Lung microvascular endothelial cell (primary cell): ENCODE data around the gene DIAPH3. TPM values are rescaled to one million over a fixed set of nuclear protein-coding genes. Genes with fewer than 3 reads are reported as not detected.
A peak's percentile ranks its signal among the peaks of the same experiment; 100 is the strongest.

ENCODE experiments used
- DNase-seq, 2 donors: peaks; one replicate each; pipeline versions ENCODE4 v3.0.0 to v3.0.0-alpha.2; 2010; ENCODE audit warnings: low read depth in 2 of 2
- total RNA-seq: library from RNA; depleted of rRNA; stranded (reverse); fragments of >200 nt; gene quantifications from 2 replicates; pipeline ENCODE4 v1.2.1, GENCODE V29; 2014

The DIAPH3 gene
- total RNA-seq, 1 donor from 2014 or later, result 3.0 TPM

DNA sequence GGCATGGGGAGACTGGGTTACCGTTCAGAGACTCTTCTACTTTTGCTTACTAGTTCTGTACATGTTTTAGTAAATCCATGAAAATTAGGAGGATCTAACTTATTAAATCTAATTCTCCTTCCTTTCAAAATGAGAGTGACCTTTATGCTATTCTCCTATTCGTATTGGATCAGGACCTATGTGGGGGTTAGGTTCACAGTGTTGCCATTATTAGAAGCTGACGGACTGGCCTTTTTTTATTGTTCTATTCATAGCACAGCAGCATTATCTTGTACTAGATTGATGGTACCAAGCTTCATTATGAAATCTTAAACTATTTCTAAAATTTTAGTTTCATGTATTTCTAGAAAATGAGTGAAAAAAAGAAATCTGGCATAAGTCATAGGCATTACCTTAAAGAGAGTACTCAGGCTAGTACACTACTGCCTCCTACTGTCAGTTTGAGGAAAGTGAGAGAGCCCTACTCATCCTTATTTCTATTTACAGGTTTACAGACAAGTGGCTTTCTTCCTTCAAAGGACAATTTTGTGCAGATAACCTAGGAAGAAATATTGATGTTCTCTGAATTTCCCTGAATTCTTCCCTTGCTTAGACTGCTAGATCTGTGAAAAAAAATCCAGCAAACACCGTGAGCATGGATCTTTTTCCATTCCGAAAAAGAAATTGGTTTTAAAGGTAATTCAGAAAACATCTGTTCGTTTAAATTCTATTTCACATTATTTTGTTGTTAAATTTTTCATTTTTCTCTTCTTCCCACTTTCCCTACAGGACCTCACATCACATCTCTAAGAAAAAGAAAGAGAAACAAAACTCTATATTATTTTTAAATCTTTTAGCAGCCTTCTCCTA, 485.5 kb downstream of the DIAPH3 start:
- peak; percentile 80 to 87 for DNase-seq

DNA sequence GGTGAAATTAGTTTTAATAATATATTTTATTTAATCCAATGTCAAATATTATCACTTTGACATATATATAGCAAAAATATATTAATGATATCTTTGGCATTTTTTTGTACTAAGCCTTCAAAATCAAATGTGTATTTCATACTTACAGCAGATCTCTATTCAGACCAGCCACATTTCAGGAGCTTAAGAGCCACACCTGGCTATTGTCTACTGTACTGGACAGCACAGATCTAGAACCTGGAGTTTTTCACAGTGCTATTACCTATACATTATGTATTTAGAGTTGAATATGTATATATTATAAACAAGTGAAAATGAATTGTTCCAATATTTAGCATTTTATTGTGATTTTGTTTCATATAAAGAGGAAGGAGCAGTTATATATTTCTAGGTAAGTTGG, 486.3 kb downstream of the DIAPH3 start:
- peak in 1 of 2 donors; percentile 8 for DNase-seq

DNA sequence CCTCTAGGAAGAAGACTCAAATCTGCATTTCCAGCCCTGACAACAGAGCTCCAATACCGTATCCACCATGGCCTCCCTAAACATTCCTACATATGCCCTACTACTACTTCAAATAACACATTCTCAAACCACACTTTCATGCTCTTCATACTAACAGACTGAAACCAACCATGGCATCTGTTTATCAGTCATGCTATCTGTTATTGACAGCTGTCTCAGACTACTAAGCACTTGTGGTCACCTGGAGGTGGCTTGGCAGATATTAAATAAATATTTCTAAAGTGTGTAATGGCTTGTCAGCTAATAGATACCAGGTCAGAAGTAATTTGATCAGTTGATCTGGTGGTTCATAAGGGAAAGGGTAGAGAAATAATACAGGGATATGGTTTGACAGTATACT, 489.1 kb downstream of the DIAPH3 start:
- no peak for DNase-seq

DNA sequence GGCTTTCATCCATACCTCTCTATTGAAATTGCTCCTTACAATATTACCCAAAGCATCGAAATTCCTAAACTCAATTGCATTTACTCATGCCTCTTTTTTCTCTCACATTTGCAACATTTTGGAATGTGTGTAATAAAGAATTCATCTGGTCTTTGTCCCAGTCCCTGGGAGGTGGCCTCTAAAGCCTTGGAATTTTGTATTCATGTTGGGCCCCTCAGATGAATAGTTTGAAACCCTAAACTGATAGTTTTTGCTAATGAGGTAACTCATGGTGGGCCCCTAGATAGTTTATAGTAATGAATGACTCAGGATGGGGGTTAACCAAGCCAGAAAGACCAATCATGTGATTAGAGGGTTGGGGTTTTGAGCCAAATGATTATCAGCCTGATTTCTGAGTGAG, 490.4 kb downstream of the DIAPH3 start:
- DNase-seq, result no peak

DNA sequence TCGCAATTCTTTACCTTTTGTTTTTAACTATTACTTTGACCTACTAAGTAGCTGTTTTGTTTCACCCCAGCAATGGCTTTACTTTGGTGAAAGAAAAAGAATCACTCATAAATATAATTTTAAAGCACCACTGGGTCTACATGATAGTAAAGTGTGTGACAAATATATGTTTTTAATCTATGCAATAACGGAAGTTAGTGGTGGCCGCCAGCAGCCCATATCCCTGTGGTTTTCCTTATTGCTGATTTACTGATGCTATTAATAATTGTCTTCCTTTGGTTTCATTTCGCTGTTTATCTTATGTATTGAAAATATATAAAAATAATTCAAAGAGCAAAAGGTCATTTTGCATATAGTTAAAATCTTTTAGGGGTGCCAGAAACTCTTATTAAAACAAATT, 491.3 kb downstream of the DIAPH3 start:
- no peak for DNase-seq

DNA sequence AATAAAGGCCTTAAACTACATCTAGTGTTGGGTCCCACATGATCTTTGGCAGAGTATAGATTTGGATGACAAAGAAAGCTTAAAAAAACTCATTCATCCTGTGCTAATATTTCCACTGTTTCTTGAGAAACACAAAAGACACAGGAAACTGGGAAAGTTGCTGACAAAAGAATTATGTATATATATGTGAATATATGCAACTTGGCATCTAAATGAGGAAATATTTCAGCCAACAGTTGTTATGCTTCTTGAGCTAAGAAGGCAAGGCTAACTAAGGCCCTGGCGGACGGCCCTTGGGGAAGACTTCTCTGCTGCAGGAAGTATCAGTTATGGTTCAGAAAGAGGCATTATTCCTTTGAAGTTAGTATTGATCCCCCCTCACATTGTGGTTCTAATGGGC, 491.8 kb downstream of the DIAPH3 start:
- peak in 1 of 2 donors; percentile 22 for DNase-seq

DNA sequence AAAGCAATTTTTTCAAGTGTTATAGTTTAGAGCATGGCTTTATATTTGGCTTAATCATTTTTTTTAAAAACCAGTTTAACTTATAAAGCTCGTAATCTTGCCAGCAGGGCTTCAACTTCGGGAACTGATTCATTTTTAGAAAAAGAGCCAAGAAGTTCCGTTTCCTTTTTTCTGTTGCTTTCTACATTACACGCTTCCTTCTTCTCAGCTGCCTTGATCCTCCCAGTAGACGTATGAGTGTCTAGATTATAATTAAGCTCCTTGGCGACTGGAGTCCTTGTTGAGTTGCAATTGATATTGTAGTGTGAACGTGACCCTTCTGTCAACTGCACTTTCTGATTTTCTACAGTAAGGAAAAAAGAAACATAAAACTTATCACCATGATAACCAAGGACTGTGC, 497.2 kb downstream of the DIAPH3 start:
- peak in 1 of 2 donors; percentile 93 for DNase-seq

DNA sequence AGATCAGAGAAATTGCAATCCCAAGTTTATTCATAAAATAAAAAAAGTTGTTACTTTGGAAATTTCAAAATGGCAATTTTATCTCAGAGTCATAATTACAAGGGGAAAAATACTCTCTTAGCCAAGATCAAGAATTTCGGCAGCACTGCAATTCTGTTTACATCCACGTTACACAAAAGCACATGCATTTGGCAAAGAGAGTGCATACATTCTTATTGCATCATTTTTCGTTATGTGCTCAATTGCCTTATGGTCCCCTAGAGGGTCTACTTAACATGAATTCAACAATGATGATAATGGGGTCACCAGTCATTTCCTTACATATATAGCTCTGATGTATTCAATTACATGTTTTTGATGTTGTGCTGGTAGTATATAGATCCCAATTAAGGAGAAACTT, 498.0 kb downstream of the DIAPH3 start:
- DNase-seq, result no peak

DNA sequence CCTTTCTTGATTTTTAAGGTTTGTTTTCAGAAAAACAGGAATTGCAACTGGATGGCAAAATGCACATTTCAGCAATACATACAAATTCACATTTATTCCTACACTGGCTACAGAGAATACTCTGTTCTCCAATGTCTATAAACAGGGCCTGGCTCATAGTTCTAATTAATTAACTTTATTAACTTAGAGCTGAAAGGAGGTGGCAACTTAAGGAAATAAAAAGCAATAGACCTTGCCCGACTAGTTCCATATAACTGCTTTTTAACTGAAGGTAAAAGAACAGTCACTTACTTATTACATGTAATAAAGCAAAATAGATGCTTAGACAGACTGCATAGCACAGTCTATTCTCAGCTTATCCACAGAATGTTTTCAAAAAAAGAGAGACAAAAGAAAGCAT, 498.5 kb downstream of the DIAPH3 start:
- DNase-seq, result no peak

DNA sequence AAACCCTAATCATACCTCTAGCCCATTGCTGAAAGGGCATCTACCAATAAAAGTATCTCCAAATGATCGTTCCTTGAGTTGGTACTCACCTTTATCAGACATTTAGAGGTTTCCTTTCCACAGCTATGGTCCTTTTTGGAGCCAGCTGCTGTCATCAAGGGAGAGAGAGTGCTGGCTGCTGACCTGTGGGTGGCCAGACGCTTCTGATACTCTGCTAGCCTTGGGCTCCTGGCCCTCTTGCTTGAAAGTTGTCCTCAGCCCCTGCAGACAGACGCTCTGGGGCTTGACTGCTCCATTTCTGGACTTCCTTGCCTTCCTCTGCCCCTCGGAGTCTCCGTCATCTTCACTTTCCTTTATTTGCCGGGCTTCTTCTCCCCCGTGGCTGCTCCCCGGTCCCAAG, 499.1 kb downstream of the DIAPH3 start:
- DNase-seq, result no peak

DNA sequence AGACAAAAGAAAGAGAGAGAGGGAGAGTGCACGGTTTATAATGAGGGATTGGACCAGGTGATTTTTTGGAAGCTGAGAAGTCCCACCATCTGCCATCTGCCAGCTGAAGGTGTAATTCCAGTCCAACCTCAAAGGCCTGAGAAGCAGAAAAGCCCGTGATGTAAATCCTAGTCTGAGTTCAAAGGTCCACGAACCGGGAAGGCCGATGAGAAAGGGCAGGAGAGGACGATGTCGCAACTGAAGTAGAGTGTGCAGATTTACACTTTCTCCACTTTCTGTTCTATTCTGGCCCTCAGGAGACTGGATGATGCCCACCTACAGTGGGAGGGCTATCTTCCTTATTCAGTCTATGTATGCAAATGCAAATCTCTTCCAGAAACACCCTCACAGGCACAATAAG, 500.0 kb downstream of the DIAPH3 start:
- DNase-seq, result no peak

DNA sequence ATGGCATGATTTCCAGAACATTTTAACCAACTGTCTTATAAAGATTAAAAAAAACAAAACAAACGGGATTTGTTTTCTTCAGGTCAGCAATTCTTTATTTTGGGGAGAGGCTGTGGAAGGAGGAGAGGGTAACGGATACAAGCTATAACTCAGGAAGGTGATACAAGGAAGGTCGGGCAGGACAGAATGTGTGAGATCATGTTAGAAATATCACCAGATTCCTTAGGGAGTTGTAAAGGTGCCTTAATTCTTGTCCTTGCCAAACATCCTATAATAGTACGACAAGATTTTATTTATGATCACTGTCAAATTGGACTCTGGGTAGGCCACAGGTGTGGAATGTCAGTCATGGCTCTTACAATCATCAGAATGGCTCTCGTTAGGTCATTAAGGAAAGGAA, 503.1 kb downstream of the DIAPH3 start:
- no peak for DNase-seq

DNA sequence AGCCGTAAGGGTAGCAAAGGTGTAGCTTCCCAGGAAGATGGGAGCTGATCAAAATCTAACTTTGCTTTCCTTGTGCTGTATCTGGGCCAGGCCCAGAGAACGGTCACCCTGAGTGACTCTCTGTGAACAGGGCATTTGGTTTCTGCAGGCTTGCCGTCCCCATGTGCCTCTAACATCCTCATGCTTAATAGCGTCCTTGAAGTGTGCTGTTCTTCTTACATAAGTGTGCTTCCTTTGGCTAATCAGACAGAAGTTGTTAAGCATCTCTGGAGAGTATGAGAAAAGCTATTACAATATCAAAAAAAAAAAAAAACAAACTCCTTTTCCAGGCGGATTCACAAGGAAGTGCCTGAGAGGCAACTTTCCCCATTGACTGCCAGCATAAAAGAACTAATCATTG, 503.7 kb downstream of the DIAPH3 start:
- DNase-seq, result no peak

DNA sequence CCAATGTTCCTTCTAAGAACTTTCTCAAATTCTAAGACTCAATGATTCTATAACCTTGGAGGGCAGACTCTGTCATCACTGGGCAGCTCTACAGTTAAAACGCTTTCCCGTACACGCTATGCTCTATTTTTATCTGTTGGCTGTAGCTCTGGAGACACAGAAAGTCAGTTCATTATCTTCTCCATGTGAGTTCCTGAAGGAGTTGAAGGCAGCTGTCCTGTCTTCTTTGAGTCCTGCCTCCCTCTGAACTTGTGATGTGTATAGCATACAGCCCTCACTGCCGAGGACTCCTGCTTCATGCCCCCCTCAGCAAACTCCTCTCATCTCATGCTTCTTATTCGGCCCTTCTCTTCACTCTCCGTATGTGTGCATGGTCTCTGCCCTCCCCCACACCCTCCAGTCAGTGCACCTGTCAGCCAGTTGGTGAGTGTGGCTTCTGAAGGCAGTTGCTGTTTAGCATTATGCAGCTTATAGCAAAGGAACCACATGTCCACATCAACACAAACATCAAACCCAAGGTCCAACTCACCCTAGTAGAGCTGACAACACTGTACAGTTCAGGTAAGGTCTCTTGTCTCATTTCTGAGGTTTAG, 504.9 kb downstream of the DIAPH3 start:
- DNase-seq, result no peak

DNA sequence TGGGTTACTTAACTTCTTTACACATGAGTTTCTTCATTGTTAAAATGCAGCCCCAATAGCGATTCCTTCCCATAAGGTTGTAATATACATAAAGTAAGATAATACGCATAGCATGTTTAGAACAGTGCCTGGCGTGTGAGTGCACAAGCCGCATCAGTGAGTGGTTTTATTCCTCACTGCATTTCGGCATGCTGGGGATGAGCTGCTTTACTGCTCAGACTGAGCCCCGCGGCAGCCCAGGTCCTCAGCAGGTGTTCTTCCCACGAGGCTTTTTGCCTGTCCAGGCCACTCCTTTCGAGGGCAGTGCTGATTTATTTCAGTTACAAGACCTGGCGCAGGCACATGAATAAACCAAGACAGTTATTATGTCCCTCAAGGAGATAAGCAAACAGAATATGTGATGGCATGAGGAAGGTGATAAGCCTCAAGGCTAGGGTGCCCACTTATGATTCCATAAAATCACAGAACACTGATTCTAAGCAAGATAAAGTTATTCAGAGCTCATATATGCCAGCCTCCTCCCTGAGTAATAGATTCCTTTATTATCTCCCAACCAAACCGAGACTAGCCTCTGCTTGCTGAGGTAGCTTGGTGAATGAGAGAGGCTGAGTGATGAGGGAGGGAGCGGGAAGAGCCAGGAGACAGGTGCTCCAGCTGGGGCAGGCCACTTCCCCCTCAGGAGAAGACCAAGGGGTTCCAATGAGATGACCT, 505.5 kb downstream of the DIAPH3 start:
- no peak for DNase-seq

DNA sequence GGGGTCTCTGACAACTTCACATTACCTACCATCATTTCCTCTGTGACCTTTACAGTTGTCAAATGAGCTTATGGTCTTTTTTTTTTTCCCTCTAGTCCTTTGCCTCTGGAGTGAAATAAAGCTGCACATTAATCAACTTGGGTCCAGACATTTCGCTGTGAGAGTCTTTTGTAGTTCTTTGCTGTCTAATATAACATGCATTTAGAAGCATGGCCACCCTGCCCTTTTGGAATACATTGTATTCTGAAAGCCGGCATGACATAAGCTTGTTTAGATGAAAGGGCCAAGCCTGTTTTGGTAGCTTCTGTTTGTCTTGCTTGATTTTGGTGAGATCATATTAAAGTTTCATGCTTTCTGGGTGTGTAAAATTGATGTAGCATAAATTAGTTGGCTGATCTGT, 509.8 kb downstream of the DIAPH3 start:
- DNase-seq, result no peak

DNA sequence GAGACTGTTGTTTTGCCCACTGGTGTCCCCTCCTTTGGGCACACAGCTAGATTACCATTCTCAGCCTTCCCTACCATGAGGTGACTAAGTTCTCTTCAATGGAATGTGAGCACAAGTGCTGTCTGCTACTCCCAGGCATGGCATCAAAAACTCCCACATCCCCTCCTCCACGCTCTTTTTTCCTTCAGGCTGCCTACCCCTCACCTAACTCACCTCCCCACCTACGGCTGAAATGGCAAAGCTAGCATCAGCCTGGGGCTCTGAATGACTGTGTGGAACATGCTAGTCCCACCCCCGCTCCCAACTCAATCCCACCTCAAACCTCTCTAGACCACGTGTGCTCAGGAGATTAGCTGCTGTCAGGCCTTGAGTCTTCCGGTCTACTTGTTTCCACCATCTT, 512.2 kb downstream of the DIAPH3 start:
- no peak for DNase-seq

DNA sequence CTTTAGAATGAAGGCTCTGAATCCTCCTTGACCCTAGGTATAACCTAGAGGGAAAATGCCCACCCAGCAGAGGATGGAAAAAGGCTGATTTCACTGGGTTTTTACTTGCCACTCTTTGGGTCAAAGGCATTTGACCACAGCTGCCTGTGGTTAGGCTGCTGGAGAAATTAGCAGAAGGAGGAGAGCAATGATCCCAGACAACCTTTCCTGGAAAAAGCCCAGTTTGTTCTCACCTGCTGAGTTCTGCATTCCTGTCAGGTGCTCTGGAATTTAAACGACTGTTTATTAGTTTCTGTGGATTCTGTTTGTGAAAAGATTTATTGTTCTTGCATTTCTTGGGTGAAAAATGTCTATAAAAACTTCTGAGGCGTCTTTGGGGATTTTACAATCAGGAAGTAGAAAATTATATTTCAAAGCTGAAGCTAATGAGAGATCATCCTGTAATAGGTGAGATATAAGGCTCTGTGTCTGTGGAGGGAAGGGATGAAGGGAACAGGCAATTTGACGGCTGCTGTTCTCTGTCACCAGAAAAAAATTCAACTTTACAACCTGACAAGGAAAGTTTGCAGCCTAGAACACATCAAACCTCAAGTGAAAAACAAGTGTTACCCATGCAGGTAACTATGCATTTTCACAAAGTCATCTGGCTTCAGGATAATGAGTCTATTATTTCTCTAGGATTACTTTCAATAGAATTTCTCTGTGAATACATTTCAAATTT, 519.7 kb downstream of the DIAPH3 start:
- no peak for DNase-seq

DNA sequence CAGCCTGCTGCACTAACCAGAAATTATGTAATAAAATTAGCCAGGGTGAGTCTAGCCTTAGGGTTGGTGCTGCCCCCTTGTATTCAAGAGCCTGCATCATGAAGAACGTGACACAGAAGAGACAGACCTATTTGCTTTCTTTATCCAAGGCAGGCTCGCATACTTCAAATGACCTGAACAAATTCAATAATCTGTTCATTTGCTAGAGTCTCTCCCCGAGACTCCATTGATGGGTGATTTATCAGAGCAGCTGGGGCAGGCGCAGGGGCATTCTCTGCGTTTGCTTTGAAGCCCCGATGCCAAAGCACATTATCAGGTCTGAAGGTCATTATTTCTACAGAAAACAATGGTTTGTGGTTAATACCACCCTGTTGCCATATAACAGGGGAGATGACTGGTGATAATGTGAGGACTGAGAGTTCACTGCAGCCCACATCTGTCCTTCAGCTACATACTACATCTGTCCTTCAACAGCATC, 520.3 kb downstream of the DIAPH3 start:
- no peak for DNase-seq

DNA sequence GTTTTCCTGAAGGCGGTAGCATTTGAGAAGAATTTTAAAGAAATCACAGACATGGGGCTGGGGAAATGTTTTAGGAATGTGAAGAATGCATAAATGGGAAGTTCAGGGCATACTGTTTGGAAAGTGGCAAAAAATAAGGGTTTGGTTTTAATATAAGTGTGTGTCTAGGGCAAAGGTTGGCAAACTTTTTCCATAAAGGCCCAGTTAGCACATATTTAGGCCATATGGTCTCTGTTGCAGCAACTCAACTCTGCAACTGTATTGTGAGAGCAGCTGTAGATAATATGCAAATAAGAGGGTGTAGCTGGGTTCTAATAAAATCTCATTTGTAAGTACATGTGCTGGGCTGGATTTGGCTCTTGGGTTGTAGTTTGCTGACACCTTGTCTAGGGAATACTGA, 521.9 kb downstream of the DIAPH3 start:
- DNase-seq, result peak in 1 of 2 donors; percentile 59

DNA sequence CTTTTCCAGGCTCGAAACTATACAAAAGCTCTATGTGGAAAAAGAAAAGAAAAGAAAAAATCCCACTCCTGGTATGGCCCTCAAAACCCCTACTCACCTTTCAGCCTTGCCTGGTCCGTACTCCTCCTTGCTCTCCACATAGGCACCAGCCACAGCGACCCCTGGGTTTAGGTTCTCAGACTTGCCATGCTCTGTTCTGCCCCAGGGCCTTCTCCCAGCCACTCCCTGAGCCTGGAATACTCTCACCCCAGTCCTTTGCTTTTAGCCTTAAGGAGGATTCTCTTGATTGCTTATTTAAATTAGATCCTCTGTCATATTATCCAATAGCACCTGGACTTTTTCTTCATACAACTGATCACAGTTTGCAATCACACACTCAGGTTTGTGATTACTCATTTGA, 522.5 kb downstream of the DIAPH3 start:
- no peak for DNase-seq

DNA sequence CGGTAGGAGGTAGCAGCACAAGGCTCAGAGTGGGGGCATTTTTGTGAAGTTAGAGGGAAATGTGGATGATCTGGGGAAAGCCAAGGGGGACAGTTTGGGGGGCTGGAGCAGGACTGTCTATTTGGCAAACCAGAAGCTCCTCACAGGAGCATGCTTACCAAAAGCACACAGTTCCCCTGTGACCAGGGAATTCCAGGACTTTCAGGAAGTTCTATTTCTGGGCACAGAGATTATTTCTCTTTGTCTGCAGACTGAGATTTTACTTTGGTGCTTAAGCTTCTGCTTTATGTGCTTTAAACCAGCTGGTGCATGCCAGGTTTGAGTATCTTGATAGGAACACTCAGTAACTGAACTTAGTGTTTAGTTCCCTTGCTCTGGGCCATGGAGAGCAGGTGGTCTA, 525.3 kb downstream of the DIAPH3 start:
- DNase-seq, result peak in 1 of 2 donors; percentile 40
